Measurements from ENCODE around the gene BBS2. TPM values are rescaled to one million over a fixed set of nuclear protein-coding genes. Genes with fewer than 3 reads are reported as not detected.
A peak's percentile ranks its signal among the peaks of the same experiment; 100 is the strongest.

Gene BBS2
- total and polyA plus RNA-seq, 12 donors: 11.7 to 75.9 (median 54.9) TPM

DNA sequence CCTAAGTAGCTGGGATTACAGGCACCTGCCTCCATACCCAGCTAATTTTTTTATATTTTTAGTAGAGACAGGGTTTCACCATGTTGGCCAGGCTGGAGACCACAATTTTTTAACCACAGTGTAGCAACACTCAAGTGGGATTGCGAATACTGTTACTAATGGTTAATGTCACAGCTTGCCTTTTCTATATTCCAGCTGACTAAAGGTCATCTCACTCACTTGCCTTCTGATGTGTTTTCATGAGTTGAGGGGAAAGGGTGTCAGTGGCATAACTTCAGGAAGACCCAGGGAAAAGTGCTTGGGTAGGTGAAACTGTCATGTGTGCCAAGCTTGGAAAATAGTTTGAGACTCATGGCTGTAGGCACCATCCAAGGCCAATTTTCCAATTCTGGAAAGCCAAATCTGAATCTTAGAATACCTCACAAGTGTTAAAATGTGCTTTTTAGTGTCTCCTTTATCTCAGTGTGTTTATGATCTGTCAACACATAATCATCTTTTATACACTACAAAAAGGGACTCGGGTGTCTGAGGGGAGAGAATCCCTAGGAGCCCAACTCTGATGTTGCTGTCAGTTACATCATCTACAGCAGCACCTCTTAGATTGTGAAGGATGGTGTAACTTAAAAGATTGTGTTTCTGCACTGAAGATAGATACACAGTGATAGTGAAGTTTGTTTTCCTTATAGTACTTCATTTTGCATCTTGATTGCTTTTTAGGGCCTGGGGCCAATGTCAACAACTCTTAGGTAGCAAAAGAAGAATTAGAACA lies 41.4 kb downstream of the BBS2 start:
- H3K36me3 ChIP-seq: peaks cover 0 to 100% (median 67%) of the 10 kb centered on the region in 9 donors
- 85 to 88% methylated on average over 2 of the region's 2 CpGs for WGBS, 2 donors
- H3K4me1 ChIP-seq: peaks cover 0 to 11% (median 0%) of the 10 kb centered on the region in 9 donors
- no peak for DNase-seq
- no peaks in the 10 kb centered on the region for H3K27me3 ChIP-seq
- H3K9me3 ChIP-seq: no peaks in the 10 kb centered on the region
- no peak overlapping the region for H3K27ac ChIP-seq
- intact Hi-C loops (cut with DNase I): no loop called here
- TF ChIP-seq, protein P1, sequence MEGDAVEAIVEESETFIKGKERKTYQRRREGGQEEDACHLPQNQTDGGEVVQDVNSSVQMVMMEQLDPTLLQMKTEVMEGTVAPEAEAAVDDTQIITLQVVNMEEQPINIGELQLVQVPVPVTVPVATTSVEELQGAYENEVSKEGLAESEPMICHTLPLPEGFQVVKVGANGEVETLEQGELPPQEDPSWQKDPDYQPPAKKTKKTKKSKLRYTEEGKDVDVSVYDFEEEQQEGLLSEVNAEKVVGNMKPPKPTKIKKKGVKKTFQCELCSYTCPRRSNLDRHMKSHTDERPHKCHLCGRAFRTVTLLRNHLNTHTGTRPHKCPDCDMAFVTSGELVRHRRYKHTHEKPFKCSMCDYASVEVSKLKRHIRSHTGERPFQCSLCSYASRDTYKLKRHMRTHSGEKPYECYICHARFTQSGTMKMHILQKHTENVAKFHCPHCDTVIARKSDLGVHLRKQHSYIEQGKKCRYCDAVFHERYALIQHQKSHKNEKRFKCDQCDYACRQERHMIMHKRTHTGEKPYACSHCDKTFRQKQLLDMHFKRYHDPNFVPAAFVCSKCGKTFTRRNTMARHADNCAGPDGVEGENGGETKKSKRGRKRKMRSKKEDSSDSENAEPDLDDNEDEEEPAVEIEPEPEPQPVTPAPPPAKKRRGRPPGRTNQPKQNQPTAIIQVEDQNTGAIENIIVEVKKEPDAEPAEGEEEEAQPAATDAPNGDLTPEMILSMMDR (IDR thresholded peaks at IDR 0.05): no peak
- no peak for ATAC-seq
- no peak overlapping the region for H3K4me3 ChIP-seq

DNA sequence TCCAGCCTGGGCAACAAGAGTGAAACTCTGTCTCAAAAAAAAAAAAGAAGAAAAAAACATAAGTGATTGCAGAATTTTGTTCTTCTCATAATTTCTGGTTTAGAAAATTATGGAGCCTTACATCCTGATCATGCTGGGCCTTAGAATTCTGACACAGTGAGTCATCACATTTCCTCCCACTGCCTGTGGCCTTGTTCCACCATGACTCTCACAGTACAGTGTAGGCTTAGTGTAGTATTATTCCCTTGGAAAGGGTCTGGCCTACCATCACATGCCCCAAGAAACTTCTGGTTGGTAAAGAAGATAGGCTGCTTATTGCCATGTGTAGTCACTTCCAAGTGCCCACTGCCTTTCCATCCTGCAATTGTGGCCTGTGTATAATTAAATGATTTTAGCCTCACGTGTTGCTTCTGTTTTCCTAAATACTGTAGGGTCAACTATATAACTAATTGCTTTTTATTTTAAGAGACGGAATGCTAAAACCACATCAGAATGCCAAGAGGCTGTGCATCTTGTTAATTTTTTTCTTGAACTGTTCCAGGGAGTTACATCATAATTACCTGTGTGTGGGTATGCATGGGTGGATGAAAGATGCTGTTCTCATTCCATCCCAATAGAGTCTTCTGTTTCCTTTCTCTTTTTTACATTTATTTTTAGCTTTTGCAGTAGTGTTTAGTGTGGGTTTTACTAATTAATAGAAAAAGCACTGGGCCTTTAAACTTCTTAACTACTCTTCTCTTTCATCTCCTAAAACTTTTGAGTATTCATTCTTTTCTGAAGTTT lies 42.5 kb downstream of the BBS2 start:
- H3K27ac ChIP-seq: peak overlapping the region in 1 of 10 donors; percentile 52
- TF ChIP-seq, protein P1 (IDR thresholded peaks at IDR 0.05): no peak
- intact Hi-C loops (cut with DNase I): no loop called here
- WGBS, 2 donors: 88 to 93% methylated on average over 2 of the region's 2 CpGs
- no peaks in the 10 kb centered on the region for H3K9me3 ChIP-seq
- H3K27me3 ChIP-seq: no peaks in the 10 kb centered on the region
- H3K4me1 ChIP-seq: peaks cover 0 to 11% (median 0%) of the 10 kb centered on the region in 9 donors
- peaks cover 0 to 100% (median 64%) of the 10 kb centered on the region in 9 donors for H3K36me3 ChIP-seq
- no peak overlapping the region for H3K4me3 ChIP-seq
- ATAC-seq (peak in 2 of 8 donors; percentile 56 to 71), DNase-seq (no peak)

DNA sequence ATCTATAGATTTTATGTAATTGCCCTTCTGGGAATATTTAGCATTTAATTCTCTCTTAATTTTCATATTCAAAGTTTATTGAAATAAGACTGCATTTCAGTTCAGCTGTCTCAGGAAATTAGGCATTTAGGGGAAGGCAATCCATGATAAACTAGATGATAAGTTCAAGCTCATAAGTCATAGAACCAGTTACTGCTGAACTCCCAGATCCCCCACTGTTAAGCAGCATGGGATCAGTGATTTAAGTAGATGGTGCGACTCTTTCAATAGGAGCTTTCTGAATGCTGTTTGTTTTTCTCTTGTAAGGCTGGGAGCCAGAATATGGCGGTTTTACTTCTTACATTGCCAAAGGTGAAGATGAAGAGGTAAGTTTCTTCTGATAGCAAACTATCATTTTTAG lies 44.6 kb downstream of the BBS2 start:
- Histone ChIP-seq H3K4me3 (no peak overlapping the region), H3K27me3 (no peaks in the 10 kb centered on the region), H3K27ac (no peak overlapping the region), H3K4me1 (peaks cover 0 to 11% (median 0%) of the 10 kb centered on the region in 9 donors), H3K9me3 (no peaks in the 10 kb centered on the region), H3K36me3 (peaks cover 0 to 100% (median 75%) of the 10 kb centered on the region in 9 donors)
- intact Hi-C loops (cut with DNase I): no loop called here
- DNase-seq (no peak), ATAC-seq (no peak)
- TF ChIP-seq, protein P1 (IDR thresholded peaks at IDR 0.05): no peak
- WGBS, 2 donors: 89 to 90% methylated on average over 2 of the region's 2 CpGs

DNA sequence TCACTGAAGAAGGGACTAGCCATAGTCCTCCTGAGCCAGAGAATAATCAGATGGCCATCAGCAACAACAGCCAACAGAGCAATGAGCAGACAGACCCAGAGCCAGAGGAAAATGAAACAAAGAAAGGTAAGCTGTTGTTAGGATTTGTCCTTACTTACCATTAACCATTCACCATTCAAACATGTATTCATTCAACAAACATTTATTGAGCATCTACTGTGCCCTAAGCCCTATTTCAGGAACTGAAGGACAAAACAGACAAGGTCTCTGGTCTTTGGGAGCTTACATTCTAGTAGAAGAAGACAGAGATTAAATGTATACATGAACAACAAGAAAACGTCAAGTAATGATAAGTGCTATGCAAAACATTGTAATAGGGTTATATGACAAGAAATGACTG lies 49.2 kb downstream of the BBS2 start:
- Histone ChIP-seq H3K4me1 (no peaks in the 10 kb centered on the region), H3K27ac (no peak overlapping the region), H3K27me3 (no peaks in the 10 kb centered on the region), H3K4me3 (no peak overlapping the region), H3K9me3 (no peaks in the 10 kb centered on the region), H3K36me3 (peaks cover 0 to 100% (median 78%) of the 10 kb centered on the region in 9 donors)
- TF ChIP-seq, protein P1 (IDR thresholded peaks at IDR 0.05): no peak
- 90 to 94% methylated on average over 1 of the region's 1 CpG for WGBS, 2 donors
- intact Hi-C loops (cut with DNase I): no loop called here
- DNase-seq (no peak), ATAC-seq (no peak)

All from heart right ventricle (tissue), 16 donors.